Pons (tissue), 1 donor: ENCODE measurements around the gene ST6GALNAC3.

Experiments used
- DNase-seq: peaks from one replicate; pipeline ENCODE4 v3.0.0-alpha.2; 2016; ENCODE audit warnings: low spot score

ST6GALNAC3 gene

GRCh38 chr1:76583875-76584477 is 509.4 kb downstream of the ST6GALNAC3 start:
- DNase-seq = no peak

- no peak for DNase-seq
Measured at GRCh38 chr1:76585980-76586674, 511.6 kb downstream of the ST6GALNAC3 start.

GRCh38 chr1:76587212-76587611 is 512.7 kb downstream of the ST6GALNAC3 start:
- no peak for DNase-seq

GRCh38 chr1:76591461-76591860 is 516.9 kb downstream of the ST6GALNAC3 start:
- DNase-seq = no peak

- no peak for DNase-seq
Measured at GRCh38 chr1:76591963-76592362, 517.4 kb downstream of the ST6GALNAC3 start.

- no peak for DNase-seq
Measured at GRCh38 chr1:76593141-76593540, 518.6 kb downstream of the ST6GALNAC3 start.

GRCh38 chr1:76593618-76594017 is 519.1 kb downstream of the ST6GALNAC3 start:
- DNase-seq = peak; percentile 46

- no peak for DNase-seq
Measured at GRCh38 chr1:76595024-76595423, 520.5 kb downstream of the ST6GALNAC3 start.

- DNase-seq = no peak
Measured at GRCh38 chr1:76601465-76601864, 526.9 kb downstream of the ST6GALNAC3 start.

- no peak for DNase-seq
Measured at GRCh38 chr1:76607717-76608116, 533.2 kb downstream of the ST6GALNAC3 start.

- no peak for DNase-seq
Measured at GRCh38 chr1:76611770-76612445, 537.4 kb downstream of the ST6GALNAC3 start.

GRCh38 chr1:76613886-76614285 is 539.3 kb downstream of the ST6GALNAC3 start:
- DNase-seq = no peak

- DNase-seq = no peak
Measured at GRCh38 chr1:76615253-76616035, 540.9 kb downstream of the ST6GALNAC3 start.

- DNase-seq = no peak
Measured at GRCh38 chr1:76620371-76620770, 545.8 kb downstream of the ST6GALNAC3 start.

GRCh38 chr1:76622774-76623528 is 548.4 kb downstream of the ST6GALNAC3 start:
- DNase-seq = no peak

GRCh38 chr1:76625886-76626678 is 551.5 kb downstream of the ST6GALNAC3 start:
- DNase-seq = no peak

- DNase-seq = no peak
Measured at GRCh38 chr1:76627498-76627897, 553.0 kb downstream of the ST6GALNAC3 start.

GRCh38 chr1:76627901-76628300 is 553.4 kb downstream of the ST6GALNAC3 start:
- DNase-seq = no peak

- no peak for DNase-seq
Measured at GRCh38 chr1:76632136-76632535, 557.6 kb downstream of the ST6GALNAC3 start.

GRCh38 chr1:76635784-76636183 is 561.2 kb downstream of the ST6GALNAC3 start:
- no peak for DNase-seq

GRCh38 chr1:76639181-76639580 is 564.6 kb downstream of the ST6GALNAC3 start:
- DNase-seq = no peak
